Natural killer cell (primary cell): Measurements from ENCODE around the gene ACSS3. TPM values are rescaled to one million over a fixed set of nuclear protein-coding genes. Genes with fewer than 3 reads are reported as not detected.

Source experiments
- ATAC-seq, 3 donors: fragments of 150-1000 bp in 2 of 3; fragments of 200-7000 bp in 1 of 3; cut with Tn5 transposase; 1 replicate in 1 of 3; 2 replicates in 2 of 3; pipeline ENCODE4 v1.10.0; 2021; ENCODE audit warnings: mild to moderate bottlenecking in 2 of 3, moderate library complexity in 2 of 3
- DNase-seq, 2 donors: peaks; one replicate each; pipeline versions ENCODE4 v3.0.0 to v3.0.0-alpha.2; 2013 to 2021; ENCODE audit warnings: mixed read lengths in 1 of 2
- H3K27ac ChIP-seq: one replicate; pipeline ENCODE4 v1.5.1; 2013; ENCODE audit warnings: mild to moderate bottlenecking, low read length
- H3K27me3 ChIP-seq: one replicate; pipeline ENCODE4 v1.6.1; 2013; ENCODE audit warnings: low read length; ENCODE audit not compliant: control insufficient read depth, insufficient read depth
- H3K36me3 ChIP-seq: one replicate; pipeline ENCODE4 v1.6.1; 2013; ENCODE audit warnings: low read length; ENCODE audit not compliant: control insufficient read depth, insufficient read depth
- H3K4me1 ChIP-seq: one replicate; pipeline ENCODE4 v1.6.1; 2013; ENCODE audit warnings: low read length; ENCODE audit not compliant: control insufficient read depth, insufficient read depth
- H3K4me3 ChIP-seq: one replicate; pipeline ENCODE4 v1.5.1; 2013; ENCODE audit warnings: low read length
- H3K9me3 ChIP-seq: one replicate; pipeline ENCODE4 v1.6.1; 2013; ENCODE audit warnings: low read length; ENCODE audit not compliant: control insufficient read depth, insufficient read depth
- H3K27ac Mint-ChIP-seq, 2 donors: one replicate each; pipeline ENCODE4 v1.8.0; 2022; ENCODE audit warnings: mild to moderate bottlenecking in 2 of 2, mixed read lengths in 2 of 2, moderate library complexity in 1 of 2
- H3K27me3 Mint-ChIP-seq, 2 donors: one replicate each; pipeline ENCODE4 v1.8.0; 2022; ENCODE audit warnings: low read depth in 2 of 2, mixed read lengths in 2 of 2
- H3K36me3 Mint-ChIP-seq: one replicate; pipeline ENCODE4 v1.8.0; 2022; ENCODE audit warnings: mixed read lengths
- H3K4me1 Mint-ChIP-seq, 2 donors: one replicate each; pipeline ENCODE4 v1.8.0; 2022; ENCODE audit warnings: mixed read lengths in 2 of 2
- H3K4me3 Mint-ChIP-seq: one replicate; pipeline ENCODE4 v1.8.0; 2022; ENCODE audit warnings: mild to moderate bottlenecking, moderate library complexity, mixed read lengths
- H3K9me3 Mint-ChIP-seq, 2 donors: one replicate each; pipeline ENCODE4 v1.8.0; 2022; ENCODE audit warnings: mixed read lengths in 2 of 2
- WGBS: methylation state at CpG from one replicate; pipeline ENCODE4 v1.1.7; 2013; ENCODE audit warnings: missing lambda C conversion rate; ENCODE audit not compliant: insufficient coverage; 5-methylcytosine and 5-hydroxymethylcytosine counted together
- intact Hi-C: fragments of 100-400 bp; cut with micrococcal nuclease; formaldehyde crosslinking; loops from one replicate; pipeline ENCODE4 v1.14.2; 2022
- total RNA-seq, 4 donors: library from RNA; stranded (reverse); fragments of 120-200 nt in 1 of 4; gene quantifications; one replicate each; pipeline versions ENCODE4 v1.2.3 to v1.2.4, GENCODE V29; 2013 to 2022
- TF ChIP-seq, protein P1 (sequence below): fragments of 200-600 bp; IDR thresholded peaks from one replicate; pipeline ENCODE4 v1.8.0; 2022; ENCODE audit warnings: antibody characterized with exemption

ACSS3 gene
- total RNA-seq, 3 donors from 2014 or later (not counting 1 experiment from before 2014, with no cell fraction given) = 2.9 TPM; not detected in 2

DNA sequence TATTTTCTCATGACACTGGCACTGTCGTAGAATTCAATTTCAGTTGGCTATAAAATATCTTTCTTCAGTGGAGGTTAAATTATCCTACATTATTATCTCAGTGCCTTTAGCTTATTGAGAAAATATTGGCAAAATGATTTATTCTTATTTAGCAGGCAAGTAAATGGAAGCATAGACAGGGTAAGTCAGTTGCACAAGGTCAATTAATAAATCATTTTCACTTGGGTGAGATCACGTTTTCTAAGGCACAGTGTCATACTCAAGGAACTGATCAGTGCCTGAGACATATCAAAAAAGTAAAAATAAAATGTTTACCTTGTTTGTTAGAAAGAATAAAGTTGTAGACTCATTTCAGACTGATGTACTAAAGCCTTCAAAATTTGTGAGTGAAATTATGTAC lies 95.0 kb downstream of the ACSS3 start:
- DNase-seq = no peak
- H3K27ac ChIP-seq = no peak overlapping the region
- 48% methylated on average over 1 of the region's 2 CpGs for WGBS
- Mint-ChIP-seq H3K4me1 (no peaks in the 10 kb centered on the region), H3K4me3 (no peak overlapping the region), H3K36me3 (peaks cover 10% of the 10 kb centered on the region), H3K9me3 (peaks cover 5% of the 10 kb centered on the region in 2 donors), H3K27ac (no peak overlapping the region), H3K27me3 (no peaks in the 10 kb centered on the region)
- H3K4me1 ChIP-seq = no peaks in the 10 kb centered on the region
- TF ChIP-seq, protein P1, sequence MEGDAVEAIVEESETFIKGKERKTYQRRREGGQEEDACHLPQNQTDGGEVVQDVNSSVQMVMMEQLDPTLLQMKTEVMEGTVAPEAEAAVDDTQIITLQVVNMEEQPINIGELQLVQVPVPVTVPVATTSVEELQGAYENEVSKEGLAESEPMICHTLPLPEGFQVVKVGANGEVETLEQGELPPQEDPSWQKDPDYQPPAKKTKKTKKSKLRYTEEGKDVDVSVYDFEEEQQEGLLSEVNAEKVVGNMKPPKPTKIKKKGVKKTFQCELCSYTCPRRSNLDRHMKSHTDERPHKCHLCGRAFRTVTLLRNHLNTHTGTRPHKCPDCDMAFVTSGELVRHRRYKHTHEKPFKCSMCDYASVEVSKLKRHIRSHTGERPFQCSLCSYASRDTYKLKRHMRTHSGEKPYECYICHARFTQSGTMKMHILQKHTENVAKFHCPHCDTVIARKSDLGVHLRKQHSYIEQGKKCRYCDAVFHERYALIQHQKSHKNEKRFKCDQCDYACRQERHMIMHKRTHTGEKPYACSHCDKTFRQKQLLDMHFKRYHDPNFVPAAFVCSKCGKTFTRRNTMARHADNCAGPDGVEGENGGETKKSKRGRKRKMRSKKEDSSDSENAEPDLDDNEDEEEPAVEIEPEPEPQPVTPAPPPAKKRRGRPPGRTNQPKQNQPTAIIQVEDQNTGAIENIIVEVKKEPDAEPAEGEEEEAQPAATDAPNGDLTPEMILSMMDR = no peak
- no peaks in the 10 kb centered on the region for H3K36me3 ChIP-seq
- no peak for ATAC-seq
- no peaks in the 10 kb centered on the region for H3K27me3 ChIP-seq
- intact Hi-C loops = no loop called here
- no peaks in the 10 kb centered on the region for H3K9me3 ChIP-seq
- no peak overlapping the region for H3K4me3 ChIP-seq

DNA sequence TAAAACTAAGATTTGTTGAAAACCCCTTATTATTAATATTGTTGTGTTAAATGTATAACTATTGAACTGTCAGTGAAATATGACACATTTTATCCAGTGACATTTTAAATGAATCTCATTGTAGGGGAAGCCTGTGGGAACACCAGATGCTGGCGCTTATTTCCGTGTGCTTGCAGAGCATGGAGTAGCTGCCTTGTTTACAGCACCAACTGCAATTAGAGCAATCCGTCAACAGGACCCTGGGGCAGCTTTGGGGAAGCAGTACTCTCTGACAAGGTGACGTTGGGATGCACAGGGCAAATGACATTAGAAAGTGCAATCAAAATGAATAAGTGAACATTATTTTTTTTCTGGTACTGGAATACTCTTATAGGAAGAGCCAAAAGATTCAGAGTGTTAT lies 96.8 kb downstream of the ACSS3 start:
- Mint-ChIP-seq H3K36me3 (peaks cover 10% of the 10 kb centered on the region), H3K4me1 (no peaks in the 10 kb centered on the region), H3K9me3 (peaks cover 2 to 4% of the 10 kb centered on the region in 2 donors), H3K27ac (no peak overlapping the region), H3K27me3 (no peaks in the 10 kb centered on the region), H3K4me3 (no peak overlapping the region)
- no peak overlapping the region for H3K4me3 ChIP-seq
- H3K27me3 ChIP-seq = no peaks in the 10 kb centered on the region
- no peaks in the 10 kb centered on the region for H3K9me3 ChIP-seq
- H3K4me1 ChIP-seq = no peaks in the 10 kb centered on the region
- TF ChIP-seq, protein P1 = no peak
- ATAC-seq (no peak), DNase-seq (no peak)
- intact Hi-C loops = no loop called here
- WGBS = 75% methylated on average over 4 of the region's 4 CpGs
- no peak overlapping the region for H3K27ac ChIP-seq
- H3K36me3 ChIP-seq = no peaks in the 10 kb centered on the region

DNA sequence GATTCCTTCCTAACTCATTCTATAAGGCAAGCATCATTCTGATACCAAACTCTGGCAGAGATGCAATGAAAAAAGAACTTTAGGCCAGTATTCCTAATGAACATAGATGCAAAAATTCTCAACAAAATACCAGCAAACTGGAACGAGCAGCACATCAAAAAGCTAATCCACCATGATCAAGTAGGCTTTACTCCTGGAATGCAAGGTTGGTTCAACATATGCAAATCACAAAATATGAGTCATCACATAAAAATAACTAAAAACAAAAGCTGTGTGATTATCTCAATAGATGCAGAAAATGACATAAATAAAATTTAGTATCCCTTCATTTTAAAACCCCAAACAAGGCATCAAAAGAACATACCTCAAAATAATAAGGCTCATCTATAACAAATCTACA lies 98.9 kb downstream of the ACSS3 start:
- Mint-ChIP-seq H3K4me1 (no peaks in the 10 kb centered on the region), H3K27ac (no peak overlapping the region), H3K36me3 (peaks cover 10% of the 10 kb centered on the region), H3K4me3 (no peak overlapping the region), H3K9me3 (peaks cover 5 to 7% of the 10 kb centered on the region in 2 donors), H3K27me3 (no peaks in the 10 kb centered on the region)
- Histone ChIP-seq H3K4me1 (no peaks in the 10 kb centered on the region), H3K27ac (no peak overlapping the region), H3K36me3 (no peaks in the 10 kb centered on the region), H3K4me3 (no peak overlapping the region), H3K27me3 (no peaks in the 10 kb centered on the region), H3K9me3 (no peaks in the 10 kb centered on the region)
- ATAC-seq = no peak
- TF ChIP-seq, protein P1 = no peak
- 42% methylated on average over 1 of the region's 1 CpG for WGBS
- intact Hi-C loops = no loop called here
- DNase-seq = no peak

DNA sequence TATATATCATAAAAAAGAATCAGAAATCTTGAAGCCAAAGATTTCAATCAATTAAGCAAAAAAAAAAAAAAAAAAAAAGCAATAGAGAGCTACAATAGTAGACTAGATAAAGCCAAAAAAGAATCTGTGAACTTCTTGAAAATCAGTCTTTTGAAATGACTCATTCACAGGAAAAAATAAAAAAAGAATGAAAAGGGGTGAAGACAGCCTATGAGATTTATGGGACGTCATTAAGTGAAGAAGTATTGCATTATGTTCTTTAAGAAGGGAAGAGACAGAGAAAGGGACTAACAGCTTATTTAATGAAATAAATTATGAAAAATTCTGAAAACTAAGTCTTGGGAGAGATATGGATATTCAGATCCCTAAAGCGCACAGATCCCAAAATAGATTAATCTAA lies 103.8 kb downstream of the ACSS3 start:
- ATAC-seq (no peak), DNase-seq (no peak)
- no peaks in the 10 kb centered on the region for H3K36me3 Mint-ChIP-seq
- H3K4me3 ChIP-seq = no peak overlapping the region
- no peaks in the 10 kb centered on the region for H3K27me3 ChIP-seq
- no peaks in the 10 kb centered on the region for H3K27me3 Mint-ChIP-seq
- H3K9me3 ChIP-seq = no peaks in the 10 kb centered on the region
- no peak overlapping the region for H3K4me3 Mint-ChIP-seq
- peaks cover 16 to 17% of the 10 kb centered on the region in 2 donors for H3K9me3 Mint-ChIP-seq
- H3K4me1 ChIP-seq = no peaks in the 10 kb centered on the region
- WGBS = 40% methylated on average over 1 of the region's 2 CpGs
- intact Hi-C loops = no loop called here
- TF ChIP-seq, protein P1 = no peak
- no peak overlapping the region for H3K27ac Mint-ChIP-seq
- H3K27ac ChIP-seq = no peak overlapping the region
- H3K36me3 ChIP-seq = no peaks in the 10 kb centered on the region
- H3K4me1 Mint-ChIP-seq = no peaks in the 10 kb centered on the region
